Activated CD8-positive, alpha-beta memory T cell treated with anti-CD3 and anti-CD28 coated beads, Interleukin-2, amount 10 ng/mL, durations not matched to agents 7 days and 5 days (primary cell): ENCODE measurements around the gene BCL2L15. TPM values are rescaled to one million over a fixed set of nuclear protein-coding genes. Genes with fewer than 3 reads are reported as not detected.

ENCODE experiments used
- ATAC-seq: fragments of 150-1000 bp; cut with Tn5 transposase; one replicate; pipeline ENCODE4 v1.10.0; 2021; ENCODE audit warnings: moderate library complexity
- CTCF ChIA-PET: fragments of 350-600 bp; sonication (Branson Sonifier 250); formaldehyde crosslinking; loops from one replicate; lab custom pipeline; 2021; ENCODE audit warnings: antibody characterized with exemption; lab: Charles Lee
- DNase-seq: peaks from one replicate; pipeline ENCODE4 v3.0.0-alpha.2; 2020
- H3K27ac Mint-ChIP-seq: one replicate; pipeline ENCODE4 v1.8.0; 2021; ENCODE audit warnings: mild to moderate bottlenecking, mixed read lengths
- H3K27me3 Mint-ChIP-seq: one replicate; pipeline ENCODE4 v1.8.0; 2021; ENCODE audit warnings: mixed read lengths
- H3K36me3 Mint-ChIP-seq: one replicate; pipeline ENCODE4 v1.8.0; 2021; ENCODE audit warnings: mild to moderate bottlenecking, mixed read lengths
- H3K4me1 Mint-ChIP-seq: one replicate; pipeline ENCODE4 v1.8.0; 2021; ENCODE audit warnings: mixed read lengths
- H3K4me3 Mint-ChIP-seq: one replicate; pipeline ENCODE4 v1.8.0; 2021; ENCODE audit warnings: mild to moderate bottlenecking, moderate library complexity, mixed read lengths
- H3K9me3 Mint-ChIP-seq: one replicate; pipeline ENCODE4 v1.8.0; 2022; ENCODE audit warnings: low read depth, mixed read lengths
- total RNA-seq, 2 experiments: library from RNA; stranded (reverse); gene quantifications; one replicate each; pipeline ENCODE4 v1.2.3, GENCODE V29; 2021

The BCL2L15 gene
- 1 to 10 TPM; 1.2 to 2.1 TPM for total RNA-seq

- Mint-ChIP-seq H3K4me3 (no peak within 1 kb of the TSS), H3K4me1 (peaks cover 6% of the 10 kb centered on the region), H3K36me3 (peaks cover 7% of the 10 kb centered on the region), H3K27ac (no peak within 1 kb of the TSS), H3K9me3 (no peaks in the 10 kb centered on the region), H3K27me3 (no peaks in the 10 kb centered on the region)
- ATAC-seq (no peak), DNase-seq (no peak)
- CTCF ChIA-PET: interaction anchor here (1.2 to 3.2 kb wide), 2 partner anchors 12 to 52 kb away, joined by 4 to 9 read pairs; no protein-coding TSS in a partner anchor
These were observed at the start of gene BCL2L15 for GRCh38 chr1:113887402-113888175. Gene BCL2L15 (minus strand): TSS chr1:113887581. CDS start chr1:113887375, 206 bp downstream.

DNA sequence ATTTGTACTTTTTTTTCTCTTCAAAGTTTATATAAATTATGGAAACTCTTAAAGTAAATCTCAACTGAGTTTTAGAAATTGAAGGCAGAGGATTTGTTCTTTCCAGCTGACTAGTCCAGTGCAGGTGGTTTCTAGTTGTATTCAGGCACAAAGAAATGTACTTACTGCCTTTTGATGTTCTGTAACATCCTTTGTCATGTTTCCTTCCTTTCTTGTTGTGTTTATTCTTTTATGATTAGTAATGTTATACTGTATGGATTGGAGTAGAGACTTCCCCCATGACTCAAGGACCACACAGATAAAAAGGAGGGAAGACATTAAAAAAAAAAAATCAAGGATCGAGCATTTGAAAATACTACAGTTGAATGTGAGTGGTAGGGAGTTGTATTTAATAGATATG is 49.8 kb upstream of the BCL2L15 start:
- no peak overlapping the region for H3K4me3 Mint-ChIP-seq
- H3K27ac Mint-ChIP-seq: peak overlapping the region; percentile 63
- CTCF ChIA-PET: no interaction called here
- no peaks in the 10 kb centered on the region for H3K9me3 Mint-ChIP-seq
- peaks cover 82% of the 10 kb centered on the region for H3K4me1 Mint-ChIP-seq
- ATAC-seq (no peak), DNase-seq (no peak)
- peaks cover 54% of the 10 kb centered on the region for H3K36me3 Mint-ChIP-seq
- no peaks in the 10 kb centered on the region for H3K27me3 Mint-ChIP-seq

DNA sequence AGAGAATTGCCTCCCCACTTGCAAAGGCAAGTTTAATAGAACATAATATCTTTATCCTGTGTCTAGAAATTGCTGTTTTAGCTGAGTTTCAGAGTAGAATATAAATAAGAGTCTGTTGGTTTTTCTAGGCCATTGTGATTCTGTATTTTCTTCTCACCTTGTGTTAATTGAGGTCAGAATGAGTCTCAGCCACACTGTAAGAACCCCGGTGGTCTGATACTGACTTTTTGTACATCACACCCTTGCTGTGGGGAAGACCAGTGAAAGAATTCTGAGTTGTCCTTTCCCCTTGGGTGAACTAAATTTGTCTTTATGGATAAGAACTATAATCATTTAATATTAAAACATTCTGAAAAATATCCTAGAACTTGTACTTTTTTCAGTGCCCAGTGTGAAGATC is 48.6 kb upstream of the BCL2L15 start:
- Mint-ChIP-seq H3K27me3 (no peaks in the 10 kb centered on the region), H3K4me1 (peaks cover 83% of the 10 kb centered on the region), H3K36me3 (peaks cover 47% of the 10 kb centered on the region), H3K27ac (peak overlapping the region; percentile 56), H3K4me3 (no peak overlapping the region), H3K9me3 (no peaks in the 10 kb centered on the region)
- CTCF ChIA-PET: interaction anchor here (1.5 kb wide), 1 partner anchor 11 kb away, joined by 7 read pairs; no protein-coding TSS in a partner anchor
- no peak for ATAC-seq
- no peak for DNase-seq

DNA sequence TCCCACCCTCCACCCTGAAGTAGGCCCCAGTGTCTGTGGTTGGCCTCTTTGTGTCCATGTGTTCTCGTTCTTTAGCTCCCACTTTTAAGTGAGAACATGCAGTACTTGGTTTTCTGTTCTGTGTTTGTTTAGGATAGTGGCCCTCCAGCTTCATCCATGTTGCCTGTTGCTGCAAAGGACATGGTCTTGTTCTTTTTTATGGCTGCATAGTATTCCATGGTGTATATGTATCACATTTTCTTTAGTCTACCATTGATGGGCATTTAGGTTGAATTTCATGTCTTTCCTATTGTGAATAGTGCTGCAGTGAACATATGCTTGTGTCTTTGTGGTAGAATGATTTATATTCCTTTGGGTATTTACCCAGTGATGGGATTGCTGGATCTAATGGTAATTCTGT is 47.8 kb upstream of the BCL2L15 start:
- no peak for ATAC-seq
- peak overlapping the region; percentile 56 for H3K27ac Mint-ChIP-seq
- CTCF ChIA-PET: interaction anchor here (1.5 to 1.6 kb wide), 2 partner anchors 12 to 28 kb away, joined by 3 to 7 read pairs; no protein-coding TSS in a partner anchor
- H3K9me3 Mint-ChIP-seq: no peaks in the 10 kb centered on the region
- peaks cover 80% of the 10 kb centered on the region for H3K4me1 Mint-ChIP-seq
- H3K36me3 Mint-ChIP-seq: peaks cover 39% of the 10 kb centered on the region
- H3K27me3 Mint-ChIP-seq: no peaks in the 10 kb centered on the region
- DNase-seq: no peak
- H3K4me3 Mint-ChIP-seq: no peak overlapping the region

GRCh38 chr1:113934511-113935055 is 47.2 kb upstream of the BCL2L15 start:
- H3K9me3 Mint-ChIP-seq: no peaks in the 10 kb centered on the region
- no peak overlapping the region for H3K27ac Mint-ChIP-seq
- CTCF ChIA-PET: interaction anchor here (0.7 to 1.6 kb wide), 5 partner anchors 11 to 31 kb away, joined by 3 to 5 read pairs (median 3); no protein-coding TSS in a partner anchor
- peaks cover 75% of the 10 kb centered on the region for H3K4me1 Mint-ChIP-seq
- no peaks in the 10 kb centered on the region for H3K27me3 Mint-ChIP-seq
- no peak for DNase-seq
- no peak overlapping the region for H3K4me3 Mint-ChIP-seq
- ATAC-seq: no peak
- peaks cover 38% of the 10 kb centered on the region for H3K36me3 Mint-ChIP-seq

DNA sequence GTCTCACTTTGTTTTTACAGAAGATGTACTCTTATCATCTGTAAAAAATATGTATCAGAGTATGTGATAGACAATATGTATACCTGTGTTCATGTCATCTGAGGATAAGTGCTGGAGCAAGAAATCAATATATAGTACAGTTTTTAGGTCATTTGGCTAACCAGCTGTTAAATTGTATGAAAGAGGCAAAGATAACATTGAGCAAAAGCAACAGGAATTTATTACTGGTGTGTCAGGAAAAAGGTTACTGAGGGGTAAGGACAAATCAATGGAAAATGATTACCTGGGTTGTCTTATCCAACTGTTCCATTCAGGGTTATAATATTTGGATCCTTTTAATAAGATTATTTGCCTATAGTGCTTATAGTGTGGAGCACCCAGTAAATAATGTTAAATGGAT is 46.6 kb upstream of the BCL2L15 start:
- peaks cover 34% of the 10 kb centered on the region for H3K36me3 Mint-ChIP-seq
- H3K27ac Mint-ChIP-seq: peak overlapping the region; percentile 78
- DNase-seq: no peak
- peak overlapping the region; percentile 86 for H3K4me3 Mint-ChIP-seq
- no peaks in the 10 kb centered on the region for H3K9me3 Mint-ChIP-seq
- no peak for ATAC-seq
- CTCF ChIA-PET: interaction anchor here (0.9 to 1.6 kb wide), 5 partner anchors 11 to 31 kb away, joined by 3 to 5 read pairs (median 3); no protein-coding TSS in a partner anchor
- H3K4me1 Mint-ChIP-seq: peaks cover 69% of the 10 kb centered on the region
- H3K27me3 Mint-ChIP-seq: no peaks in the 10 kb centered on the region

- Mint-ChIP-seq H3K4me3 (peak overlapping the region; percentile 86), H3K9me3 (no peaks in the 10 kb centered on the region), H3K4me1 (peaks cover 59% of the 10 kb centered on the region), H3K27me3 (no peaks in the 10 kb centered on the region), H3K27ac (peak overlapping the region; percentile 94), H3K36me3 (peaks cover 25% of the 10 kb centered on the region)
- CTCF ChIA-PET: interaction anchor here (0.8 to 4.9 kb wide), 13 partner anchors 9 to 351 kb away, joined by 3 to 60 read pairs (median 8); partner anchors contain the start of genes AP4B1 and DCLRE1B
- ATAC-seq (no peak), DNase-seq (no peak)
These were observed 44.1 kb upstream of the BCL2L15 start for GRCh38 chr1:113931451-113931851.

DNA sequence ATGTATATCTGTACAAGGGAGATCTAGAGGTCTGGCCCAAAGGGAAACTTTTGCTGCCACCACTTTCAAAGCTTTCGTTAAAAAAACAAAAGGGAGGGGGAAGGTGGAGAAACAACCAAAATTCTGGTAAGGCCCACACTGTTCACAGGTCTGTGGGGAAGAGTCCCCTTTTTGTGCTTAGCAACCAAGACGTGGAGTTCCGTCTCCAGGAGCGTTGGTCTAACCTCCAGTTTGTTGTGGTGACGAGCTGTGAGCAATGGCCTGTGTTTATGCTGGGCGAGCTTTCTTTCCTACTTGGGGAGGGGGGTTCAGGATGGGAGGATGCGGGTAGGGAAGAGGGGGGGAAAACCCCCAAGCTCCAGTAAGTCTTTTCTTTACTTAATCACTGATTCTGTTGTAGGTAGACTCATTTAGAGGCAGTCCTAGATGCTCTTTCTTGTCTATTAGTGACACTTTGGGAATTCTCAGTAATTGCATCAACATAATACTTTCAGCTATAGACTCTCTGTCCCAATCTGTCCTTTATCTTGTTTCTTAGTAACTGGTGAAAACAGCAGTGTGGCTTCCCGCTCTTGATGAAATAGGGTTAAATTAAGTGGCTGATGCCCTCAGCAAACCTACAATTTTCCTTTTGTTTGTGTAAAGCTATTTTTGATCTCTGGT is 43.2 kb upstream of the BCL2L15 start:
- no peaks in the 10 kb centered on the region for H3K27me3 Mint-ChIP-seq
- CTCF ChIA-PET: interaction anchor here (0.8 to 4.9 kb wide), 16 partner anchors 10 to 416 kb away, joined by 3 to 60 read pairs (median 6); partner anchors contain the start of genes AP4B1, DCLRE1B and RSBN1
- peaks cover 51% of the 10 kb centered on the region for H3K4me1 Mint-ChIP-seq
- peak overlapping the region; percentile 86 for H3K4me3 Mint-ChIP-seq
- peak overlapping the region; percentile 94 for H3K27ac Mint-ChIP-seq
- ATAC-seq (peak; percentile 37), DNase-seq (peak; percentile 83)
- no peaks in the 10 kb centered on the region for H3K9me3 Mint-ChIP-seq
- H3K36me3 Mint-ChIP-seq: peaks cover 24% of the 10 kb centered on the region

- Mint-ChIP-seq H3K36me3 (peaks cover 17% of the 10 kb centered on the region), H3K27ac (peak overlapping the region; percentile 94), H3K27me3 (no peaks in the 10 kb centered on the region), H3K4me3 (peak overlapping the region; percentile 86), H3K9me3 (no peaks in the 10 kb centered on the region), H3K4me1 (peaks cover 45% of the 10 kb centered on the region)
- DNase-seq: peak; percentile 73
- peak; percentile 29 for ATAC-seq
- CTCF ChIA-PET: interaction anchor here (0.8 to 4.9 kb wide), 21 partner anchors 10 to 417 kb away, joined by 3 to 60 read pairs (median 5); partner anchors contain the start of genes AP4B1, DCLRE1B, PHTF1 and RSBN1
These were observed 42.5 kb upstream of the BCL2L15 start for GRCh38 chr1:113929750-113930498.

DNA sequence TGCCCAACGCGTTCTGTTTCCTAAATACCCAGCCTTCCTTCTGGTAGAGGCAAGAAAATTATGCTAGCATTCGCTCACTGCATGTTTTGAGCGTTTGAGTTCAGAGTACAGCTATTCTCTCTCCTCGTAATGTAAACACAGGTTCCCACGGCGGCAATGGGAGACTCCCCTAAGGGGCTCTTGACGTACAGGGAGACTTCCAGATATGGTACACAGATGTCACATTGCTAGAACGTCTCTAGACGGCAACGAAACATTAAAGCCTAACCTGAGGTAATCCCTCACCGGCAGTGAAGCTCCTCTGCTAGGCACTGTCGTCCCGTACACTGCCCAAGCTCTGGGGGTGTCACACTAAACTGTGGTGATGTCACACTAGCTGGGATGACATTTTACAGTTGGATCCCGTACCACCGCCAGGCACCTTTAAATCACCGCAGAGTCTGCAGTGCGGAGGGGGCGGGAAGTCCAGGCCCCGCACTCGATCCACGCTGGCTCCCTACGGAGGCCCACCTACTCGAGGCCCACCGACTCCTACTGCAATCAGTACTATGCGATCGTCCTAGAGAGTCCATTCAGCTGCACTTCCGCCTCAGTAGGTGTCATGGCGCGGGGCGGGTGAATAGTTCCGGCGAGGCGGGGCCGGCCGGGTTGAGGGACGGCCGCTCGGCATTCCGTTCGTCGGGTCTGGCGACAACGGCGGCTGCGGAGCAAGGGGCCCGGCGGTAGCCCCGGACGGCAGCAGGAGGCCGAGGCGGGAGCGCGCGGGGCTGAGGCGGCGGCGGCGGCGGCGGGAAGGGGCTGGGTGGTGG is 41.8 kb upstream of the BCL2L15 start, which contains the start of gene HIPK1:
Gene HIPK1 (plus strand): TSS at position 384 of the 809 bp plus-strand sequence.
- ATAC-seq: peak; percentile 77
- Mint-ChIP-seq H3K36me3 (peaks cover 13% of the 10 kb centered on the region), H3K9me3 (no peaks in the 10 kb centered on the region), H3K4me1 (peaks cover 41% of the 10 kb centered on the region), H3K4me3 (peak within 1 kb of the TSS; percentile 86), H3K27me3 (peaks cover under 1% of the 10 kb centered on the region), H3K27ac (peak within 1 kb of the TSS; percentile 100)
- CTCF ChIA-PET: interaction anchor here (0.8 to 4.9 kb wide), 21 partner anchors 9 to 170 kb away, joined by 3 to 60 read pairs (median 5); partner anchors contain the start of genes AP4B1, DCLRE1B, PHTF1 and RSBN1
- DNase-seq: peak; percentile 95

GRCh38 chr1:113928187-113928930 is 41.0 kb upstream of the BCL2L15 start:
- Mint-ChIP-seq H3K36me3 (peaks cover 7% of the 10 kb centered on the region), H3K4me1 (peaks cover 35% of the 10 kb centered on the region), H3K27ac (peak overlapping the region; percentile 100), H3K9me3 (no peaks in the 10 kb centered on the region), H3K4me3 (peak overlapping the region; percentile 86), H3K27me3 (peaks cover 4% of the 10 kb centered on the region)
- CTCF ChIA-PET: interaction anchor here (0.8 to 4.9 kb wide), 16 partner anchors 8 to 169 kb away, joined by 3 to 60 read pairs (median 5); partner anchors contain the start of genes AP4B1, DCLRE1B, PHTF1 and RSBN1
- DNase-seq (no peak), ATAC-seq (no peak)
